Esophagus muscularis mucosa (tissue), 4 donors: ENCODE measurements around the gene PSMG1. TPM values are rescaled to one million over a fixed set of nuclear protein-coding genes. Genes with fewer than 3 reads are reported as not detected.

ENCODE experiments used
- DNase-seq: peaks from one replicate; pipeline ENCODE4 v3.0.0-alpha.2; 2017; ENCODE audit errors: extremely low spot score
- H3K27ac ChIP-seq, 4 donors: fragments of 200-600 bp; sonication (generic); replicated peaks in 1 of 4; 1 replicate in 3 of 4; 2 replicates in 1 of 4; pipeline ENCODE4 v1.5.1; 2016 to 2019; ENCODE audit warnings: mild to moderate bottlenecking in 1 of 4
- H3K27me3 ChIP-seq, 4 donors: fragments of 200-600 bp; sonication (generic); one replicate each; pipeline versions ENCODE4 v1.5.1 to v1.6.0; 2016 to 2019
- H3K36me3 ChIP-seq, 4 donors: fragments of 200-600 bp; sonication (generic); one replicate each; pipeline ENCODE4 v1.5.1; 2016 to 2019
- H3K4me1 ChIP-seq, 4 donors: fragments of 200-600 bp; sonication (generic); one replicate each; pipeline ENCODE4 v1.5.1; 2016 to 2019
- H3K4me3 ChIP-seq, 4 donors: fragments of 200-600 bp; sonication (generic); 1 replicate in 2 of 4; 2 replicates in 2 of 4; pipeline ENCODE4 v1.5.1; 2016 to 2019; ENCODE audit warnings: mild to moderate bottlenecking in 4 of 4, moderate library complexity in 1 of 4
- H3K9me3 ChIP-seq, 4 donors: fragments of 200-600 bp; sonication (generic); 1 replicate in 3 of 4; 2 replicates in 1 of 4; pipeline ENCODE4 v1.5.1; 2016 to 2019
- CTCF ChIP-seq, 3 experiments: fragments of 200-600 bp in 2 of 3; fragments of 450-650 bp in 1 of 3; sonication (generic) in 2 of 3; IDR thresholded peaks; one replicate each; pipeline ENCODE4 v1.5.1; 2017 to 2019; ENCODE audit warnings: antibody characterized with exemption in 3 of 3, mild to moderate bottlenecking in 2 of 3, moderate library complexity in 1 of 3
- EP300 ChIP-seq: sonication (generic); formaldehyde crosslinking; IDR thresholded peaks from one replicate; pipeline ENCODE4 v1.6.1; 2017; ENCODE audit warnings: antibody characterized with exemption
- POLR2A ChIP-seq: fragments of 450-650 bp; IDR thresholded peaks from one replicate; pipeline ENCODE4 v1.6.1; 2017; ENCODE audit warnings: antibody characterized with exemption, moderate library complexity, mild to moderate bottlenecking, low read depth
- POLR2AphosphoS5 ChIP-seq, 2 donors: sonication (generic); formaldehyde crosslinking; IDR thresholded peaks; one replicate each; pipeline ENCODE4 v1.6.1; 2017; ENCODE audit warnings: antibody characterized with exemption in 2 of 2
- WGBS: methylation state at CpG from one replicate; pipeline ENCODE4 v1.1.5; 2018; 5-methylcytosine and 5-hydroxymethylcytosine counted together
- intact Hi-C: fragments of 100-400 bp; cut with DNase I; formaldehyde crosslinking; loops from one replicate; pipeline ENCODE4 v1.15.1; 2023
- total RNA-seq, 4 donors: library from RNA; depleted of rRNA; stranded (reverse); fragments of >200 nt; gene quantifications; one replicate each; pipeline versions ENCODE4 v1.1.0 to v1.2.1, GENCODE V29; 2016

PSMG1 gene
- total RNA-seq, 4 donors from 2014 or later: 23.5 to 32.8 (median 25.1) TPM

GRCh38 chr21:39180429-39181019 lies 2.7 kb downstream of the PSMG1 start:
- peaks cover 0 to 14% (median 5%) of the 10 kb centered on the region in 4 donors for H3K36me3 ChIP-seq
- no peaks in the 10 kb centered on the region for H3K9me3 ChIP-seq
- no peak for TF ChIP-seq POLR2AphosphoS5 (IDR thresholded peaks at IDR 0.05)
- peak in 1 of 3 experiments; percentile 15 for TF ChIP-seq CTCF (IDR thresholded peaks at IDR 0.05)
- peaks cover 8 to 30% (median 25%) of the 10 kb centered on the region in 4 donors for H3K4me1 ChIP-seq
- no peak overlapping the region for H3K4me3 ChIP-seq
- no peak for DNase-seq
- no peak overlapping the region for H3K27ac ChIP-seq
- 90% methylated on average over 2 of the region's 2 CpGs for WGBS
- H3K27me3 ChIP-seq: no peaks in the 10 kb centered on the region
- intact Hi-C loops: loop anchor here (10.0 kb wide), 1 partner anchor 204 kb away; a partner anchor contains a TSS

DNA sequence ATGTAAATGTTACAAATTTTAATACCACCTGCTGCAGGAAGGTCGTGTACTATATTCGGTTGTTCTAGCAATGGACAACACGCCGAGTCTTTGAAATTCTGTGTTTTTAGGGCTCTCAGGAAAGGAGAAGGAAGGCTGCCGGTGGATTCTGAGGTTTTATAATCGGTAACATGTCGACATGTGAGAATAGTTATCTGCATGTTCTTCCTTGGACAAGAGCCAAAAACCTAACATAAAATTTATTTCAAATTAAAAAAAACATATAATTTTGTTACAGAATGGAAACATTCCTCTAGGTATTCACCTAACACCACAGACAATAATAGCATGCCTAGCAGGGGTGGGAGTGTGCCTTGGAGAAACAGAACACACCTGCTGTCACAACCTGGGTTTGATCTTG lies 4.8 kb downstream of the PSMG1 start:
- Histone ChIP-seq H3K4me3 (no peak overlapping the region), H3K9me3 (no peaks in the 10 kb centered on the region), H3K27me3 (no peaks in the 10 kb centered on the region), H3K36me3 (peaks cover 9 to 24% (median 15%) of the 10 kb centered on the region in 4 donors), H3K4me1 (peaks cover 8 to 22% (median 15%) of the 10 kb centered on the region in 4 donors), H3K27ac (no peak overlapping the region)
- TF ChIP-seq CTCF (IDR thresholded peaks at IDR 0.05) (no peak), POLR2AphosphoS5 (IDR thresholded peaks at IDR 0.05) (no peak), EP300 (no peak), POLR2A (no peak)
- intact Hi-C loops: no loop called here
- no peak for DNase-seq
- 80% methylated on average over 7 of the region's 7 CpGs for WGBS

DNA sequence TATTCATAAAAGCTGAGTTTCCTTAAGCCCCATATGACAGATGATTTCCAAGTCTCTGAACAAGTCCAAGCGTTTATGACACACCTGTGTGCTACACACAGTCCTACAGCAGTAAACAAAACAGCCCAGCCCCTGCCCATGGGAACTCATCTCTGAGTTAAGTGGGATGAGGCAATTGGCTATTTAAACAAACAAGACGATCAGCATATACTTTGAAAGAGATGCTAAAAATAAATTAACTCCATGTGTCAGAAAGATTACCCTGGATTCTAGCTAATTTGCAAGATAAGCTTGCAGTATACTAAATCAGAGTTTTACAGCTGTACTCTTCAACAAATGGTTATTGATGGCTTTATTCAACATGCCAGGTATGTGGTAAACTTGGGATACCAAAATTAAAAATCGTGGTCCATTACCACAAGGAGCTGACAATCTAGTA lies 7.0 kb downstream of the PSMG1 start:
- H3K27ac ChIP-seq: no peak overlapping the region
- WGBS: 42% methylated on average over 3 of the region's 3 CpGs
- H3K4me3 ChIP-seq: no peak overlapping the region
- TF ChIP-seq CTCF (IDR thresholded peaks at IDR 0.05): no peak
- TF ChIP-seq EP300: no peak
- TF ChIP-seq POLR2A: no peak
- no peak for TF ChIP-seq POLR2AphosphoS5 (IDR thresholded peaks at IDR 0.05)
- no peaks in the 10 kb centered on the region for H3K27me3 ChIP-seq
- H3K4me1 ChIP-seq: peaks cover 0 to 7% (median 2%) of the 10 kb centered on the region in 4 donors
- H3K36me3 ChIP-seq: peaks cover 10 to 37% (median 25%) of the 10 kb centered on the region in 4 donors
- DNase-seq: no peak
- no peaks in the 10 kb centered on the region for H3K9me3 ChIP-seq
- intact Hi-C loops: no loop called here

DNA sequence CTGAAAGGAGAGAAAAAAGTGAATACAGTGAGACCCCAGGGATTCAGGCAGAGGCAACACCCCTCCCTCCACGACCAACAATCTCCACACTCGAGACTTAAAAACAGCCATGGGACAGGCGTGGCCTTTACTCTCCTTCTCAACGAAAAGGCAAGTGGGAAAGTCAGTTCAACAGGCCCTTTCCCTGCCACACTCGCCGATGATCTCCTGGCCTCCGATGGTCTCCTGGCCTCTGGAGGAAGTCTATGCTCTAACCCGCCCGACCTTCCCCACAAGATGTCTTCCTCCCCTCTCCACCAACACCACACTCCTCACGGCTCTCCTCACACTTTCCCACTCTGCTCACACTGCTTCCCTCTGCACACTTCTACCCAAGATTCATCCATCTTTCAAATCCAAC lies 7.6 kb downstream of the PSMG1 start:
- Histone ChIP-seq H3K36me3 (peaks cover 10 to 43% (median 28%) of the 10 kb centered on the region in 4 donors), H3K27me3 (no peaks in the 10 kb centered on the region), H3K4me3 (no peak overlapping the region), H3K9me3 (no peaks in the 10 kb centered on the region), H3K4me1 (peaks cover 0 to under 1% (median 0%) of the 10 kb centered on the region in 4 donors), H3K27ac (no peak overlapping the region)
- TF ChIP-seq CTCF (IDR thresholded peaks at IDR 0.05) (no peak), EP300 (no peak), POLR2A (no peak), POLR2AphosphoS5 (IDR thresholded peaks at IDR 0.05) (no peak)
- 83% methylated on average over 10 of the region's 10 CpGs for WGBS
- no peak for DNase-seq
- intact Hi-C loops: no loop called here

GRCh38 chr21:39175154-39175553 lies 8.1 kb downstream of the PSMG1 start:
- no peaks in the 10 kb centered on the region for H3K27me3 ChIP-seq
- 83% methylated on average over 4 of the region's 4 CpGs for WGBS
- no peak overlapping the region for H3K27ac ChIP-seq
- H3K4me1 ChIP-seq: no peaks in the 10 kb centered on the region
- TF ChIP-seq POLR2AphosphoS5 (IDR thresholded peaks at IDR 0.05) (no peak), POLR2A (no peak), CTCF (IDR thresholded peaks at IDR 0.05) (peak in 2 of 3 experiments; percentile 41 to 66), EP300 (no peak)
- no peak for DNase-seq
- H3K4me3 ChIP-seq: no peak overlapping the region
- intact Hi-C loops: no loop called here
- no peaks in the 10 kb centered on the region for H3K9me3 ChIP-seq
- H3K36me3 ChIP-seq: peaks cover 10 to 48% (median 28%) of the 10 kb centered on the region in 4 donors
